HUES6 (cell line): Measurements from ENCODE around the gene GNPTG.
"Not testable (repeated sequence)": the region's sequence is repeated elsewhere in the genome, so short reads cannot be mapped to it uniquely, and the experiment has no call there.

Experiments used
- H3K27ac ChIP-seq: 2 replicates; pipeline ENCODE4 v1.7.0; 2013; ENCODE audit warnings: low read depth, mild to moderate bottlenecking, low read length, inconsistent platforms
- H3K27me3 ChIP-seq: 2 replicates; pipeline ENCODE4 v1.6.1; 2013; ENCODE audit warnings: low read length; ENCODE audit not compliant: control insufficient read depth, insufficient read depth
- H3K36me3 ChIP-seq: 2 replicates; pipeline ENCODE4 v1.6.1; 2013; ENCODE audit warnings: low read length; ENCODE audit not compliant: control insufficient read depth, insufficient read depth
- H3K4me1 ChIP-seq: 2 replicates; pipeline ENCODE4 v1.6.1; 2013; ENCODE audit warnings: low read length; ENCODE audit not compliant: control insufficient read depth, insufficient read depth
- H3K4me3 ChIP-seq: 2 replicates; pipeline ENCODE4 v1.5.1; 2013; ENCODE audit warnings: low read depth, low read length
- H3K9ac ChIP-seq: one replicate; pipeline ENCODE4 v1.6.1; 2013; ENCODE audit warnings: mild to moderate bottlenecking, low read length
- H3K9me3 ChIP-seq: 2 replicates; pipeline ENCODE4 v1.6.1; 2013; ENCODE audit warnings: low read depth, low read length; ENCODE audit not compliant: control insufficient read depth, insufficient read depth

The GNPTG gene

GRCh38 chr16:1320658-1321240, 31.0 kb upstream of the GNPTG start:
- H3K36me3 ChIP-seq: peaks cover 95% of the 10 kb centered on the region
- H3K4me3 ChIP-seq: no peak overlapping the region
- no peak overlapping the region for H3K9ac ChIP-seq
- no peaks in the 10 kb centered on the region for H3K27me3 ChIP-seq
- no peaks in the 10 kb centered on the region for H3K4me1 ChIP-seq
- H3K27ac ChIP-seq: no peak overlapping the region
- no peaks in the 10 kb centered on the region for H3K9me3 ChIP-seq

- Histone ChIP-seq H3K9me3 (no peaks in the 10 kb centered on the region), H3K9ac (no peak overlapping the region), H3K4me1 (no peaks in the 10 kb centered on the region), H3K4me3 (no peak overlapping the region), H3K27me3 (no peaks in the 10 kb centered on the region), H3K36me3 (peaks cover 78% of the 10 kb centered on the region), H3K27ac (no peak overlapping the region)
Measured at GRCh38 chr16:1322407-1322806, 29.3 kb upstream of the GNPTG start.

- Histone ChIP-seq H3K36me3 (peaks cover 67% of the 10 kb centered on the region), H3K4me1 (no peaks in the 10 kb centered on the region)
Measured at GRCh38 chr16:1323296-1324239, 28.2 kb upstream of the GNPTG start.

GRCh38 chr16:1324286-1324826, 27.4 kb upstream of the GNPTG start:
- no peaks in the 10 kb centered on the region for H3K27me3 ChIP-seq
- no peaks in the 10 kb centered on the region for H3K4me1 ChIP-seq
- no peak overlapping the region for H3K27ac ChIP-seq
- H3K9me3 ChIP-seq: no peaks in the 10 kb centered on the region
- no peak overlapping the region for H3K9ac ChIP-seq
- no peak overlapping the region for H3K4me3 ChIP-seq
- peaks cover 59% of the 10 kb centered on the region for H3K36me3 ChIP-seq

More at GRCh38 chr16:1323296-1324239, 28.2 kb upstream of the GNPTG start:
- no peak overlapping the region for H3K9ac ChIP-seq
- no peak overlapping the region for H3K4me3 ChIP-seq
- no peaks in the 10 kb centered on the region for H3K27me3 ChIP-seq
- no peaks in the 10 kb centered on the region for H3K9me3 ChIP-seq
- H3K27ac ChIP-seq: no peak overlapping the region

- no peak overlapping the region for H3K9ac ChIP-seq
- peaks cover 4% of the 10 kb centered on the region for H3K9me3 ChIP-seq
- no peak overlapping the region for H3K4me3 ChIP-seq
- no peaks in the 10 kb centered on the region for H3K4me1 ChIP-seq
- peaks cover 50% of the 10 kb centered on the region for H3K36me3 ChIP-seq
- no peaks in the 10 kb centered on the region for H3K27me3 ChIP-seq
- H3K27ac ChIP-seq: no peak overlapping the region
Measured at GRCh38 chr16:1325261-1325660, 26.5 kb upstream of the GNPTG start.

GRCh38 chr16:1325673-1326371, 25.9 kb upstream of the GNPTG start:
- H3K9ac ChIP-seq: no peak overlapping the region
- no peaks in the 10 kb centered on the region for H3K27me3 ChIP-seq
- H3K27ac ChIP-seq: no peak overlapping the region
- no peak overlapping the region for H3K4me3 ChIP-seq
- H3K9me3 ChIP-seq: peaks cover 7% of the 10 kb centered on the region
- no peaks in the 10 kb centered on the region for H3K4me1 ChIP-seq
- peaks cover 44% of the 10 kb centered on the region for H3K36me3 ChIP-seq

- Histone ChIP-seq H3K27me3 (peaks cover 2% of the 10 kb centered on the region; the same call in 1 of the 2 replicates), H3K9ac (no peak overlapping the region), H3K9me3 (peaks cover 7% of the 10 kb centered on the region), H3K4me3 (no peak overlapping the region), H3K4me1 (peaks cover 3% of the 10 kb centered on the region; the same call in 1 of the 2 replicates), H3K27ac (no peak overlapping the region), H3K36me3 (peaks cover 39% of the 10 kb centered on the region)
Measured at GRCh38 chr16:1326391-1326790, 25.3 kb upstream of the GNPTG start.

GRCh38 chr16:1326946-1327618, 24.6 kb upstream of the GNPTG start:
- Histone ChIP-seq H3K36me3 (peaks cover 32% of the 10 kb centered on the region), H3K27ac (no peak overlapping the region), H3K9ac (no peak overlapping the region), H3K9me3 (peaks cover 7% of the 10 kb centered on the region), H3K27me3 (peaks cover 9% of the 10 kb centered on the region; the same call in 1 of the 2 replicates), H3K4me3 (no peak overlapping the region), H3K4me1 (peaks cover 9% of the 10 kb centered on the region; the same call in 1 of the 2 replicates)

GRCh38 chr16:1327619-1327947, 24.1 kb upstream of the GNPTG start:
- H3K36me3 ChIP-seq: peaks cover 29% of the 10 kb centered on the region
- H3K27me3 ChIP-seq: peaks cover 14% of the 10 kb centered on the region
- H3K27ac ChIP-seq: no peak overlapping the region
- no peak overlapping the region for H3K9ac ChIP-seq
- peaks cover 7% of the 10 kb centered on the region for H3K9me3 ChIP-seq
- peaks cover 11% of the 10 kb centered on the region; the same call in 1 of the 2 replicates for H3K4me1 ChIP-seq
- H3K4me3 ChIP-seq: no peak overlapping the region

GRCh38 chr16:1328136-1328535, 23.6 kb upstream of the GNPTG start:
- Histone ChIP-seq H3K4me1 (peaks cover 11% of the 10 kb centered on the region; the same call in 1 of the 2 replicates), H3K27me3 (peaks cover 20% of the 10 kb centered on the region), H3K36me3 (peaks cover 26% of the 10 kb centered on the region)
- not testable (repeated sequence) for H3K9ac ChIP-seq, H3K4me3 ChIP-seq, H3K9me3 ChIP-seq, H3K27ac ChIP-seq
